Naive B cell (primary cell): ENCODE data around the gene TMED1. TPM values are rescaled to one million over a fixed set of nuclear protein-coding genes. Genes with fewer than 3 reads are reported as not detected.
"Not testable (repeated sequence)": the region's sequence is repeated elsewhere in the genome, so short reads cannot be mapped to it uniquely, and the experiment has no call there.

ENCODE experiments used
- ATAC-seq, 2 donors: fragments of 150-1000 bp; cut with Tn5 transposase; 2 replicates each; pipeline ENCODE4 v1.10.0; 2021; ENCODE audit warnings: low read depth in 2 of 2, mild to moderate bottlenecking in 2 of 2, moderate library complexity in 2 of 2
- DNase-seq: peaks from one replicate; pipeline ENCODE4 v3.0.0; 2022
- H3K27ac Mint-ChIP-seq, 6 donors: one replicate each; pipeline ENCODE4 v1.8.0; 2020 to 2022; ENCODE audit warnings: mild to moderate bottlenecking in 6 of 6, mixed read lengths in 6 of 6, moderate library complexity in 5 of 6, inconsistent platforms in 2 of 6
- H3K27me3 Mint-ChIP-seq, 3 donors: one replicate each; pipeline ENCODE4 v1.8.0; 2021 to 2022; ENCODE audit warnings: mixed read lengths in 3 of 3, mild to moderate bottlenecking in 1 of 3
- H3K36me3 Mint-ChIP-seq, 2 donors: one replicate each; pipeline ENCODE4 v1.8.0; 2020 to 2022; ENCODE audit warnings: mixed read lengths in 2 of 2, inconsistent platforms in 1 of 2, mild to moderate bottlenecking in 1 of 2
- H3K4me1 Mint-ChIP-seq, 3 donors: one replicate each; pipeline ENCODE4 v1.8.0; 2020 to 2022; ENCODE audit warnings: mixed read lengths in 3 of 3, inconsistent platforms in 1 of 3, mild to moderate bottlenecking in 1 of 3, moderate library complexity in 1 of 3
- H3K4me3 Mint-ChIP-seq, 8 donors: one replicate each; pipeline ENCODE4 v1.8.0; 2020 to 2022; ENCODE audit warnings: mild to moderate bottlenecking in 8 of 8, mixed read lengths in 8 of 8, moderate library complexity in 8 of 8, inconsistent platforms in 2 of 8
- H3K9me3 Mint-ChIP-seq, 7 donors: one replicate each; pipeline ENCODE4 v1.8.0; 2020 to 2022; ENCODE audit warnings: mixed read lengths in 7 of 7, mild to moderate bottlenecking in 5 of 7, inconsistent platforms in 2 of 7, moderate library complexity in 1 of 7
- polyA plus RNA-seq, 6 donors: library from polyadenylated mRNA; unstranded; fragments of 300-500 nt; fragmentation: Illumina TruSeq; gene quantifications; one replicate each; pipeline ENCODE4 v1.2.3, GENCODE V29; 2021; ENCODE audit warnings: low read depth in 6 of 6

TMED1 gene
- polyA plus RNA-seq, 6 donors from 2014 or later, result 17.4 to 25.8 (median 22.3) TPM

DNA sequence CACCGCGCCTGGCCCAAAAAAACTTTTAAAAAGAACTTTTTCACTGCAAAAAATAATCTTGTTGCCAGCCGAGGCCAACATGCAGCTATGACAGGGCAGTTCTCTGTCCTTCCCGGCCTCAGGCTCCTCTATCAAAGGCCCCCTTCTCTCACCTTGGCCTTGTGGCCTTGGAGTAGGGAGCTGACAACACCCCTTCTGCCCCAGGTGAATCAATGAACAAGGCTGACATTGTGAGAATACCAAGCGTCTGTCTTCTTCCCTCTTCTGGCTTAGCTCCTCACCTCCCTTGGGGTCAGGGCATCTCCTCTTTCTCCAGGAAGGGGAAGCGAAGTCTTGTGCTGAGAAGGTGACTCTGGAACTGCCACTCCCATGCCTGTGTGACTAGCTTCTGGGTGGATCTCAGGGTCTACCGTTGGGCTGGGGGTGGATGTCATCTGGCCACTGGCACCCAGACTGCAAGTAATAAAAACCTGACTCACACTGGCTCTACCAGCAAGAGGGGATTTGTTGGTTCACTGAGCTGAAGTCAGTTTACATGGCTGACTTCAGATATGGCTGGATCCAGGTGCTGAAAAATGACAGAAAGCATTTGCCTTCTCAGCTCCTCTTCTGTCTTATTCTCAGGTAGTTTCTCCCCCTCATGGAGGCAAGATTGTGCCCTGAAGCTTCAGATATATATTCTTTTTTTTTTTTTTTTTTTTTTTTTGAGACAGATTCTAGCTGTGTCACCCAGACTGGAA, 18.5 kb upstream of the TMED1 start:
- Mint-ChIP-seq H3K4me3 (no peak overlapping the region), H3K27ac (peak overlapping the region in 1 of 6 donors; percentile 54), H3K36me3 (no peaks in the 10 kb centered on the region), H3K27me3 (peaks cover 0 to 10% (median 0%) of the 10 kb centered on the region in 3 donors), H3K4me1 (peaks cover 0 to 4% (median 4%) of the 10 kb centered on the region in 3 donors), H3K9me3 (no peaks in the 10 kb centered on the region)
- no peak for ATAC-seq
- DNase-seq, result no peak

DNA sequence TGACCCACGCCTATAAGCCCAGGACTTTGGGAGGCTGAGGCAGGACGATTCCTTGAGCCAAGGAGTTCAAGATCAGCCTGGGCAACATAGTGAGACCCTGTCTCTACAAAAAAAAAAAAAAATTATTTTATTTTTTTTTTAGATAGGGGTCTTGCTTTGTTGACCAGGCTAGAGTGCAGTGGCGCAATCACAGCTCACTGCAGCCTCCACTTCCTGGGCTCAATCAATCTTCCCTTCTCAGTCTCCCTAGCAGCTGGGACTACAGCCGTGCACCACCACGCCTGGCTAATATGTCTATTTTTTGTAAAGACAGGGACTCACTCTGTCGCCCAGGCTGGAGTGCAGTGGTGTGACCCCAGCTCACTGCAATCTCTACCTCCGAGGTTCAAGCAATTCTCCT, 16.9 kb upstream of the TMED1 start:
- Mint-ChIP-seq H3K4me3 (no peak overlapping the region), H3K9me3 (no peaks in the 10 kb centered on the region), H3K27me3 (peaks cover 0 to 10% (median 8%) of the 10 kb centered on the region in 3 donors), H3K27ac (no peak overlapping the region), H3K4me1 (peaks cover 5 to 6% (median 6%) of the 10 kb centered on the region in 3 donors), H3K36me3 (no peaks in the 10 kb centered on the region)
- DNase-seq, result no peak
- no peak for ATAC-seq

DNA sequence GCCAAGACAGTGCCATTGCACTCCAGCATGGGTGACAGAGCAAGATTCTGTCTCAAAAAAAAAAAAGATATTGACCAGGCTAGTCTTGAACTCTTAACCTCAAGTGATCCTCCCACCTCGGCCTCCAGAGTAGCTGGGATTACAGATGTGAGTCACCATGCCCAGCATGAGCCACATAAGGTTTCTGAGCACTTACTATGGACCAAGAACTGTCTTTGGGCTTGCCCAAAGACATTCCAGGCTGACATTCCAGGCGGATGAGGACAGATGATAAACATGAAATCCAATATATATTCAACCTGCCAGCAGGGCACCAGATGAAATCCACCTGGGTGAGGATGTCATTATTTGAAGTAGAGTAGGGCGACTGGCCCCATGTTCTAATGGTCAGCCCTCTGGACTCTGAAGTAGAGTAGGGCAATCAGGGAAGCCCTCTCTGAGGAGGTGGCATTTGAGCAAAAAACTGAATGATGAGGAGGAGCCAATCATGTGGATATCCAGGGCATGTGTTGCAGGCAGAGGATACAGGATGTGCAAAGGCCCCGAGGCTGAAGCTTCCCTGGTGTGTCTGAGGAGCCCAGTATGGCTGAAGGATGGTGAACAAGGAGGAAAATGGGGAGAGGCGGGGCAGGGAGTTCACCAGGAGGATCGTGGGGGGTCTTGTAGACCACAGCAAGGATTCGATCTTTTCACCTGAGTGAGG, 16.2 kb upstream of the TMED1 start:
- peak overlapping the region in 1 of 6 donors; percentile 74 for H3K27ac Mint-ChIP-seq
- no peaks in the 10 kb centered on the region for H3K9me3 Mint-ChIP-seq
- H3K4me3 Mint-ChIP-seq, result no peak overlapping the region
- DNase-seq (no peak), ATAC-seq (no peak)
- peaks cover 5 to 6% (median 6%) of the 10 kb centered on the region in 3 donors for H3K4me1 Mint-ChIP-seq
- H3K36me3 Mint-ChIP-seq, result no peaks in the 10 kb centered on the region
- peaks cover 0 to 10% (median 8%) of the 10 kb centered on the region in 3 donors for H3K27me3 Mint-ChIP-seq

DNA sequence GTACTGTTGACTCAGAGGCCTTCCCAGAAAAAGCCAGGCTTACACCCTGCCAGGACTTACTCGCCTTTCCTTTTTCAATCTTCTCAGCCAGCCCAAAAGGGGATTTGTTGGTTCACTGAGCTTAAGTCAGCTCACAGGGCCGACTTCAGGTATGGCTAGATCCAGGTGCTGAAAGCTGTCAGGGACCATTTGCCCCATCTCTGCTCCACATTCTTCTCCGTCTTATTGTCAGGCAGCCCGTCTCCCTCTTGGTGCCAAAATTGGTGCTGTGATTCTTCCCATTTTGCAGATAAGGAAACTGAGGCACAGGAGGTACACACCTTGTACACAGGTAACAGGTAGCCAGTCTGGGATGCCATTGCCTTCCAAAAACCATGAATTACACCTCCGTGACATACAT, 14.6 kb upstream of the TMED1 start:
- no peak overlapping the region for H3K4me3 Mint-ChIP-seq
- H3K9me3 Mint-ChIP-seq, result peaks cover 0 to 10% (median 5%) of the 10 kb centered on the region in 7 donors
- H3K4me1 Mint-ChIP-seq, result peaks cover 5 to 6% (median 6%) of the 10 kb centered on the region in 3 donors
- ATAC-seq, result no peak
- no peak overlapping the region for H3K27ac Mint-ChIP-seq
- H3K36me3 Mint-ChIP-seq, result peaks cover 5 to 9% of the 10 kb centered on the region in 2 donors
- peaks cover 0 to 15% (median 8%) of the 10 kb centered on the region in 3 donors for H3K27me3 Mint-ChIP-seq
- no peak for DNase-seq

DNA sequence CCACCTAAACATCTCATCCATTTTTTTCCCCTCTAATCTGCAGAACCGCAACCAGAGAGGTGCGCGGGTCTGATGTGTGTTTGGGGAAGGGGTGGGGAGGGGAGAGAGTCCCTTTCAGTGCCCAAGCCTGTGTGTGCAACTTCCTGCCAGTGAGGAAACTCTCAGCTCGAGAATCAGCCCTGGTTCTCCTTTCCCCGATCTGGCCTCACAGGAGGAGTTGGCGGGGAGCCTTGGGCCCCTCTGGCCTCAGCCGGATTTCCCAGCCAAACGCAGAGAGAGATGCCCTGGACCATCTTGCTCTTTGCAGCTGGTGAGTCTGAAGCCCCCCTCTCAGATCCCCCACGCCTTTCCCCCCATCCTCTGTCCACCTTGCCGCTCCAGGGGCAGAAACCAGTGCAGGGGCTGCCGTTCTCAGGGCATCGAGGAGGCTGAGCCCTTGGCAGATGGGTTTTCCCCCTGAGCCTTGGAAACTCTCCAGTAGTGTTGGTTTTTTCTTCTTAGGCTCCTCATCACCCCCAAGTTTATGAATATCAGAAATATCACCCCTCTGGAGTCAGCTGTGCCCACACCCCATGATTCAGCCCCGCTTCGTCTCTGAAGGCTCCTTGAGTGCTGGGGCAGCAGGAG, 12.3 kb upstream of the TMED1 start, which contains the start of gene C19orf38:
C19orf38 (plus strand) TSS at position 186 of the 627 bp plus-strand sequence; CDS start at position 280, 94 bp downstream.
- H3K4me3 Mint-ChIP-seq, result peak within 1 kb of the TSS in 1 of 8 donors; percentile 51
- peak; percentile 54 to 58 for ATAC-seq
- peaks cover 5 to 9% of the 10 kb centered on the region in 2 donors for H3K36me3 Mint-ChIP-seq
- peak within 1 kb of the TSS in 2 of 6 donors; percentile 15 to 47 for H3K27ac Mint-ChIP-seq
- peaks cover 5 to 6% (median 6%) of the 10 kb centered on the region in 3 donors for H3K4me1 Mint-ChIP-seq
- H3K9me3 Mint-ChIP-seq, result peaks cover 0 to 11% (median 6%) of the 10 kb centered on the region in 7 donors
- DNase-seq, result no peak
- H3K27me3 Mint-ChIP-seq, result peaks cover 0 to 20% (median 8%) of the 10 kb centered on the region in 3 donors

DNA sequence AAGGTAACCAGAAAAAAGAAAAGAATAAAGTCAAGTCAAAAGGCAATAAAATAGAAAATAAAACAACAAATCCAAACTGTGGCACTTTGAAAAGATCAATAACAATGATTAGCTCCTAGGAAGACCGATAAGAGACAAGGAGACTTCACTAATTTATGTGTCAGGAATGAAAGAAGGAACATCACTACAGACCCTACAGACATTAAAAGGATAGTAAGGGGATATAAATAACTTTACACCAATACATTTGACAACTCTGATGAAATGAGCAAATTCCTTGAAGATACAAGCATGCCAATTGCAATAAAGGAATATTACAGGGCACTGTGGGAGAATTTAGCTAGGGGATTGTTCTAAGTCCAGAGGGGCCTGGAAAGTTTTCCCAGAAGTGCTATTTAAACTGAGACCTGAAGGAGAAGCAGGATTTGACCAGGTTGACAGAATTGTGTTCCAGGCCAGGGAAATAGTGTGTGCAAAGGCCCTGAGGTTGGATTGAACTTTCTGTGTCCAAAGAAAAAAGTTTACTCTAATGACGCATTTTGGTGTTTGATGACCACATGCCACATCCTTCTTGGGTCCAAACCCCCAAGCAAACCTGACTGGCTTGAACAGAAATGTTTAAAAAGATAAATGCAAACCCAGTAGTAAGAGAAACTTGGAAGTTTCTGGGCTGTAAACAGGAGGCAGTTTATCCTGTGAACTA, 10.6 kb upstream of the TMED1 start:
- Mint-ChIP-seq H3K27ac (no peak overlapping the region), H3K4me1 (peaks cover 5 to 6% (median 6%) of the 10 kb centered on the region in 3 donors), H3K9me3 (peaks cover 0 to 11% (median 6%) of the 10 kb centered on the region in 7 donors), H3K36me3 (peaks cover 5 to 9% of the 10 kb centered on the region in 2 donors), H3K4me3 (no peak overlapping the region), H3K27me3 (peaks cover 0 to 15% (median 8%) of the 10 kb centered on the region in 3 donors)
- ATAC-seq (no peak), DNase-seq (no peak)

- DNase-seq (no peak), ATAC-seq (no peak)
- Mint-ChIP-seq H3K9me3 (peaks cover 0 to 19% (median 7%) of the 10 kb centered on the region in 7 donors), H3K4me1 (no peaks in the 10 kb centered on the region), H3K4me3 (no peak overlapping the region), H3K27me3 (peaks cover 0 to 10% (median 0%) of the 10 kb centered on the region in 3 donors), H3K36me3 (peaks cover 5 to 9% of the 10 kb centered on the region in 2 donors), H3K27ac (no peak overlapping the region)
These were observed 6.8 kb upstream of the TMED1 start for GRCh38 chr19:10842788-10843187.

- DNase-seq (no peak), ATAC-seq (no peak)
- peaks cover 5 to 11% of the 10 kb centered on the region in 2 donors for H3K36me3 Mint-ChIP-seq
- peak overlapping the region in 1 of 6 donors; percentile 63 for H3K27ac Mint-ChIP-seq
- peaks cover 12 to 19% (median 18%) of the 10 kb centered on the region in 3 donors for H3K4me1 Mint-ChIP-seq
- peak overlapping the region in 1 of 8 donors; percentile 25 for H3K4me3 Mint-ChIP-seq
- peaks cover 0 to 5% (median 0%) of the 10 kb centered on the region in 3 donors for H3K27me3 Mint-ChIP-seq
- H3K9me3 Mint-ChIP-seq, result peaks cover 4 to 19% (median 9%) of the 10 kb centered on the region in 7 donors
These were observed 3.4 kb upstream of the TMED1 start for GRCh38 chr19:10839114-10840050.

GRCh38 chr19:10838377-10838776, 2.4 kb upstream of the TMED1 start:
- peaks cover 12 to 19% (median 18%) of the 10 kb centered on the region in 3 donors for H3K4me1 Mint-ChIP-seq
- H3K9me3 Mint-ChIP-seq, result peaks cover 4 to 19% (median 9%) of the 10 kb centered on the region in 7 donors
- H3K27ac Mint-ChIP-seq, result peak overlapping the region in 1 of 6 donors; percentile 49
- DNase-seq (no peak), ATAC-seq (no peak)
- peak overlapping the region in 3 of 8 donors; percentile 19 to 64 (median 55) for H3K4me3 Mint-ChIP-seq
- H3K36me3 Mint-ChIP-seq, result peaks cover 5 to 11% of the 10 kb centered on the region in 2 donors
- peaks cover 0 to under 1% (median 0%) of the 10 kb centered on the region in 3 donors for H3K27me3 Mint-ChIP-seq

GRCh38 chr19:10837649-10838048, 1.6 kb upstream of the TMED1 start:
- not testable (repeated sequence) for DNase-seq, H3K27me3 Mint-ChIP-seq, ATAC-seq
- peak overlapping the region in 1 of 6 donors; percentile 49 for H3K27ac Mint-ChIP-seq
- H3K4me1 Mint-ChIP-seq, result peaks cover 12 to 19% (median 18%) of the 10 kb centered on the region in 3 donors
- peaks cover 5 to 11% of the 10 kb centered on the region in 2 donors for H3K36me3 Mint-ChIP-seq
- peak overlapping the region in 2 of 8 donors; percentile 3 to 25 for H3K4me3 Mint-ChIP-seq
- peaks cover 4 to 19% (median 9%) of the 10 kb centered on the region in 7 donors for H3K9me3 Mint-ChIP-seq

- peaks cover 12 to 19% (median 18%) of the 10 kb centered on the region in 3 donors for H3K4me1 Mint-ChIP-seq
- peak overlapping the region; percentile 99 to 100 (median 100) for H3K27ac Mint-ChIP-seq
- peak; percentile 29 to 42 for ATAC-seq
- H3K9me3 Mint-ChIP-seq, result peaks cover 4 to 19% (median 9%) of the 10 kb centered on the region in 7 donors
- H3K36me3 Mint-ChIP-seq, result peaks cover 5 to 11% of the 10 kb centered on the region in 2 donors
- DNase-seq, result no peak
- H3K4me3 Mint-ChIP-seq, result peak overlapping the region; percentile 90 to 100 (median 99)
- H3K27me3 Mint-ChIP-seq, result no peaks in the 10 kb centered on the region
These were observed 693 bp upstream of the TMED1 start for GRCh38 chr19:10836479-10837330.
